K562 (cell line): Measurements from ENCODE around the gene CLDN5. TPM values are rescaled to one million over a fixed set of nuclear protein-coding genes. Genes with fewer than 3 reads are reported as not detected.

ENCODE experiments used
- ATF1 ChIP-seq, 2 experiments: fragments of 450-650 bp in 1 of 2; IDR thresholded peaks; 2 replicates each; pipeline ENCODE4 v1.6.1; 2016; ENCODE audit warnings: missing compliant biosample characterization in 1 of 2, missing genetic modification characterization in 1 of 2
- HSF4 ChIP-seq: fragments of 250-450 bp; sonication (Bioruptor Pico); IDR thresholded peaks from 2 replicates; pipeline ENCODE4 v2.1.2; 2022; ENCODE audit warnings: mild to moderate bottlenecking, moderate library complexity, borderline replicate concordance
- IRF1 ChIP-seq: sonication (generic); formaldehyde crosslinking; IDR thresholded peaks from 2 replicates; pipeline ENCODE4 v1.8.0; 2022; ENCODE audit warnings: missing genetic modification reagents, mild to moderate bottlenecking, borderline replicate concordance
- RBM22 ChIP-seq: fragments of 200-400 bp; formaldehyde crosslinking; IDR thresholded peaks from 2 replicates; pipeline ENCODE4 v1.6.1; 2018; ENCODE audit warnings: low read length, low read depth; ENCODE audit not compliant: poor library complexity, severe bottlenecking
- RERE ChIP-seq: sonication (generic); formaldehyde crosslinking; IDR thresholded peaks from 2 replicates; pipeline ENCODE4 v1.8.0; 2023; ENCODE audit warnings: missing genetic modification reagents, mild to moderate bottlenecking, borderline replicate concordance
- SRSF1 ChIP-seq: fragments of 200-400 bp; formaldehyde crosslinking; IDR thresholded peaks from 2 replicates; pipeline ENCODE4 v1.6.1; 2017; ENCODE audit warnings: mild to moderate bottlenecking, low read depth, low read length, moderate library complexity
- TOE1 ChIP-seq, 2 experiments: fragments of 450-650 bp in 1 of 2; sonication (generic) in 1 of 2; formaldehyde crosslinking in 1 of 2; IDR thresholded peaks; 2 replicates each; pipeline versions ENCODE4 v1.7.1 to v1.8.0; 2016 to 2022; ENCODE audit warnings: borderline replicate concordance in 2 of 2, mild to moderate bottlenecking in 2 of 2, antibody characterized with exemption in 1 of 2, inconsistent platforms in 1 of 2, low read depth in 1 of 2, missing genetic modification reagents in 1 of 2, moderate library complexity in 1 of 2
- ZBTB1 ChIP-seq: sonication (generic); formaldehyde crosslinking; IDR thresholded peaks from 2 replicates; pipeline ENCODE4 v1.8.1; 2023; ENCODE audit warnings: missing genetic modification reagents, low read depth, mild to moderate bottlenecking, borderline replicate concordance
- ZBTB2 ChIP-seq: fragments of 450-650 bp; IDR thresholded peaks from 2 replicates; pipeline ENCODE4 v1.6.1; 2016; ENCODE audit warnings: antibody characterized with exemption
- ZNF277 ChIP-seq: fragments of 250-450 bp; sonication (Bioruptor Pico); IDR thresholded peaks from 2 replicates; pipeline ENCODE4 v1.8.0; 2022; ENCODE audit warnings: inconsistent platforms, mild to moderate bottlenecking, moderate library complexity, borderline replicate concordance
- ZNF551 ChIP-seq: fragments of 250-450 bp; sonication (Bioruptor Pico); IDR thresholded peaks from 2 replicates; pipeline ENCODE4 v1.5.0; 2021; ENCODE audit warnings: mild to moderate bottlenecking, moderate library complexity
- polyA plus RNA-seq, 8 experiments: library from polyadenylated mRNA; depleted of rRNA in 4 of 8; stranded (reverse) in 5 of 8; unstranded in 3 of 8; fragments of >200 nt; fragmentation: Nextera tagmentation in 2 of 8; fragmentation: Illumina TruSeq in 1 of 8; extraction: Ambion mirVana in 2 of 8; extraction: Trizol in 1 of 8; gene quantifications; 2 replicates each; pipeline versions ENCODE4 v1.2.1 to v1.2.3, GENCODE V29; 2011 to 2014; ENCODE audit warnings: inconsistent platforms in 1 of 8, missing spikeins in 1 of 8
- total RNA-seq, 7 experiments: library from RNA; depleted of rRNA in 6 of 7; stranded (reverse); fragments of >200 nt in 6 of 7; fragmentation: Illumina TruSeq in 2 of 7; extraction: Trizol in 2 of 7; gene quantifications; 2 replicates each; pipeline versions ENCODE4 v1.2.1 to v1.2.3, GENCODE V29; 2011 to 2021; ENCODE audit warnings: low replicate concordance in 1 of 7

CLDN5 gene
- total and polyA plus RNA-seq, 9 of the 15 experiments (the other 6 are each of a cell fraction or from before 2014, with no cell fraction given), result 0.20 TPM; not detected in 8

GRCh38 chr22:19519041-19519926, 4.9 kb downstream of the CLDN5 start (continued):
- no peak for TF ChIP-seq ZNF551 (CRISPR knock-in tag)
- peak; percentile 17; the same call in 1 of the 2 replicates for TF ChIP-seq ATF1 (CRISPR knock-in tag; IDR thresholded peaks at IDR 0.05)
- TF ChIP-seq ATF1 (tag; IDR thresholded peaks at IDR 0.05), result no peak
- TF ChIP-seq HSF4, result 0 out of 2 replicates have a peak, but pooled peaks have one; percentile 49
- peak; percentile 41 for TF ChIP-seq RBM22
- TF ChIP-seq SRSF1, result no peak
- no peak for TF ChIP-seq ZBTB2
- no peak for TF ChIP-seq TOE1 (IDR thresholded peaks at IDR 0.05; ENCODE audit: borderline replicate concordance)
- TF ChIP-seq TOE1 (CRISPR knock-in tag; IDR thresholded peaks at IDR 0.05; ENCODE audit: borderline replicate concordance, low read depth), result no peak
- 0 out of 2 replicates have a peak, but pooled peaks have one; percentile 67 for TF ChIP-seq ZBTB1 (CRISPR knock-in tag)
- TF ChIP-seq RERE, result 0 out of 2 replicates have a peak, but pooled peaks have one; percentile 88
- TF ChIP-seq IRF1 (CRISPR knock-in tag), result no peak
- TF ChIP-seq ZNF277 (CRISPR knock-in tag), result no peak
